NCI-H2227 treated with DMSO at 0.1 percent for 48 hours (cell line): ENCODE measurements around the gene FDX1.

ENCODE experiments used
- DNase-seq: peaks from one replicate; lab custom pipeline; 2025; lab: John Stamatoyannopoulos, UW

Gene FDX1

DNA sequence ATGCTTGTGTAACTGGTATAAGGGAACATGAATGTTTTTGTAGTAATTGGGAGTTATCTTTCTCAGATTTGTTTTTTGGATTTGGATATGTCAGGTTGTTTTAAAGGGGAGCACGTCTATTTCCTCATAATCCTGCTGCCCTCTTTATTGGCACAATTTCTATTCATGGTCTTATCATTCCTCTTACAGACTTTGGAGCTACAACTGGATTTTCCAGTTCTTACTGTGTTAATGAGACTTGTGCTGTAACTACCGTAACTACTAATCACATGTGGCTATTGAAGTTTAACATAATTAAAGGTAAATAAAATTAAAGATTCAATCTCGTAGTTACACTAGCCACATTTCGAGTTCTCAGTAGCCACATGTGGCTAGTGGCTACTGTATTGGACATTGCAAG is 1.9 kb downstream of the FDX1 start:
- no peak for DNase-seq

- no peak for DNase-seq
Measured at GRCh38 chr11:110432713-110433392, 3.1 kb downstream of the FDX1 start.

GRCh38 chr11:110433393-110434333 is 3.9 kb downstream of the FDX1 start:
- peak; percentile 3 for DNase-seq

- no peak for DNase-seq
Measured at GRCh38 chr11:110434952-110435779, 5.4 kb downstream of the FDX1 start.

DNA sequence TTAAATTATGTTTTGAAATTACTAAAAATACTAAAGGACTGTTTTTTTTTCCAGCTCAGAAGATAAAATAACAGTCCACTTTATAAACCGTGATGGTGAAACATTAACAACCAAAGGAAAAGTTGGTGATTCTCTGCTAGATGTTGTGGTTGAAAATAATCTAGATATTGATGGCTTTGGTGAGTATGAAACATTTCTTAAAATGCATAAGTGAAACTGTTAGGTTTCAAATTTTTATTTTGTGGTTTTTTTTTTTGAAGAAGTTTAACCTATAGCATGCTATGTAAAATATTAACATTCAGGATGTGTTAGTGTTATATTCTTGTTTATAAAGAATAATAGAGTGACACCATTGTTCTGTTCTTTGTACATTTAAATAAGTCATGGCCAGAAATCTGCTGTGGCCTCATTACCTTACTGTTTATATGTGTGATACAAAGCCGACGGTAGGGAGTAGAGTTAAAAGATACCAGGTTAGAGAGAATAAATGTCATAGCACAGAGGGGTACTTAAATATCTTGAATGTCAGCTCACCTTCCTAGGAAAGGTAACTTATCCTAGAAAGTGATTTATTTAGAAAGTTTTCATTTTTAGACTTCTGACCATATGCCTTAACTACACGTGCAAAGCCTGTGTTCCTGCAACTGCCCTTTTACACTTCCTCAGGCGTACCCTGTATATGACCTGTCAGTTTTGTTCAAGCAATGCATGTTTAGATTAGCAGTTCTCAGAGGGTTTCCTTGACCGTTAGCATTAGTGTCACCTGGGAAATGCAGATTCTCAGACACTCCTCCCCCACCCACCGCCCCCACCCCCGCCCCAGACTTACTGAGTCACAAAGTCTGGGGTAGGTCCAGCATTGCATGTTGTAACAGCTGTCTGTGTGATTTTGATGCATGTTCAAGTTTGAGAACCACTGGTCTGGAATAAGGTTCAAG is 6.3 kb downstream of the FDX1 start:
- DNase-seq = no peak

DNA sequence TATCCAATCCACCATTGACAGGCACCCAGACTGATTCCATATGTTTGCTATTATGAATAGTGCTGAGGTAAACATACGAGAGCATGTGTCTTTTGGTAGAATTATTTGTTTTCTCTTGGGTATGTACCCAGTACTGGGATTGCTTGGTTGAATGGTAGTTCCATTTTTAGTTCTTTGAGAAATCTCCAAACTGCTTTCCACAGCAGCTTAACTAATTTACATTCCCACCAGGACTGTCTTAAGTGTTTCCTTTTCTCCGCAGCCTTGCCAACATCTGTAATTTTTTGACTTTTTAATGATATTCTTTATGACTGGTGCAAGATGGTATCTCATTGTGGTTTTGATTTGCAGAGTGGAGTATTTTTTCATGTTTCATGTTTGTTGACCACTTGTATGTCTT is 8.3 kb downstream of the FDX1 start:
- no peak for DNase-seq

DNA sequence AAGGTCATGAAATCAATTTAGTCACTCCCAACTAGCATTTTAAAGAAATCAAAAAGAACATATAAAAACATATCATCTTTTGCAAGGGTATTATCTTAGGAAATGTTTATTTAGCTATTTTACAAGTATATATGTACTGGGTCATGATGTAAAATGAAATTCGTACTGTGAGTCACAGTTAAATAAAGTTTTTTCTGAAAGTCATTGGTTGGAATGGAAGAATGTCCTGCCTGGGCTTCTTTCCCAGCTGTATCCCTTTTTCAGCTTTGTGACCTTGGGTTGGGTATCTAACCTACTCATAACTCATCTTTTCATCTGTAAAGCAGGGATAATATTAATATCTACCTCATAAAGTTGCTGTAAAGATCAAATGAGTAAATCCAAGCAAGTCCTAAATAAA is 15.7 kb downstream of the FDX1 start:
- no peak for DNase-seq

GRCh38 chr11:110446061-110446460 is 16.3 kb downstream of the FDX1 start:
- no peak for DNase-seq

DNA sequence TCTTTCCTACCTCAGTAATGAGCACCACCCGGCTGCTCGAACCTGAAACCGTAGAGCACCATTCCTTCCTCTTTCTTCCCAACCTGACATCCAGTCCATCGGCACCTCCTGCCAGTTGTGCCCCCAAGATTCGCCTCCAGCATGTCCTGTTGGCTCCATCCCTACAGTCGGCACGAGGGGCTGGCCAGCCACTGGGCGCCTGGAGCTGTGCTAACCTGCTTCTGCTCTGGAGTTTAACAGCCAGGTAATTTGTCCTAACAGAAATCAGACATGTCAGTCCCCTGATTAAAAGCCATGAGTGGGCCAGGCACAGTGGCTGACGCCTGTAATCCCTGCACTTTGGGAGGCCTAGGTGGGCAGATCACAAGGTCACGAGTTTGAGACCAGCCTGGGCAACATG is 16.8 kb downstream of the FDX1 start:
- DNase-seq = no peak

DNA sequence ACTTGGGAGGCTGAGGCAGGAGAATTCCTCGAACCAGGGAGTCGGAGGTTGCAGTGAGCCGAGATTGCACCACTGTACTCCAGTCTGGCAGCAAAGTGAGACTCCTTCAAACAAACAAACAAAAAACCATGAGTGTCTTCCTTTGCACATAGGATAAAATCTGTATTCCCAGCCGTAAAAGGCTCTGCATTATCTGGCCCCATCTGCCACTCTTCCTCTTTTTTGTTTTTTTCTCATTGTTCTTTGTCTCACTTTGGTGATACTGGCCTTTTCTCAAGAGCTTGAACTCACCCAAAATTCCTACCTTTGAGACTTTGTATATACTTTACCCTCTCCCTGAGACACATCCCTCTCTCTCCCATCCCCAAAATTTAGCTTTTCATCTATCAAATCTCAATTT is 17.6 kb downstream of the FDX1 start:
- DNase-seq = no peak

DNA sequence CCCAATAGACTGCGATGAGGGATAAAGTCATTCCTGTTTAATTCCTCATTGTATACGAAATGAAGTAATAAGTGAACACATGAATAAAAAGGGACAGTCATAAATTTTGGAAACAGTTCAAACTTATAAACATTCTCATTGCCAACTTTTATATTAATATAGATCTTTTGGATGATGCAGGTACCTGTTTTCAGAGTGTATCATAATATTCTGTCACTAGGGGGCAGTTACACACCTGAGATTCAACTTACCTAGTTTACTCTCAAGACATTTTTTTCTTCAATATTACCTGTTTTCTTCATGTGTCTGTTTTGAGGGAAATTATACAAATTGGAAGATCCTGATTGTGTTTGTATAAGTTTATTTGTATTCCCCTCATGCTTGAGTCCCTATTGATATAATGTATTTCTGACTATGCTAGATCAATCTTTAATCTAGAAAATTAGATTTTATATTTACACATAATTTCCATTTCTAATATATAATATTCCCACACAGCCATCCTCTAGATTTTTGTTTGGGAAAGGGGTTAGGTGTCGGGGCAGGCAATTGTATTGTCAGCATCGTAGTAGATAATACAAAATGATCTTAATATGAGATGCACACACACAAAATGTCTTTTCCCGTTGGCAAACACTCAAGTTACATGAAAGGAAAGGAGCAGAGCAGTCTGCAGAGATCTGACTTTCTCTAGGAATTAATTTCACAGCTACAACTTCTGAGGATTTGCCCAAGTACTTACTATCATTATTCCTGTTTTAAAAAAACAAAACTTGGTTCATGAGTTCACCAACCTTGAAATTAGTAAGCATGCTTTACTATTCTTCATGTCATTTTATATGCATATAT is 18.4 kb downstream of the FDX1 start:
- DNase-seq = no peak

DNA sequence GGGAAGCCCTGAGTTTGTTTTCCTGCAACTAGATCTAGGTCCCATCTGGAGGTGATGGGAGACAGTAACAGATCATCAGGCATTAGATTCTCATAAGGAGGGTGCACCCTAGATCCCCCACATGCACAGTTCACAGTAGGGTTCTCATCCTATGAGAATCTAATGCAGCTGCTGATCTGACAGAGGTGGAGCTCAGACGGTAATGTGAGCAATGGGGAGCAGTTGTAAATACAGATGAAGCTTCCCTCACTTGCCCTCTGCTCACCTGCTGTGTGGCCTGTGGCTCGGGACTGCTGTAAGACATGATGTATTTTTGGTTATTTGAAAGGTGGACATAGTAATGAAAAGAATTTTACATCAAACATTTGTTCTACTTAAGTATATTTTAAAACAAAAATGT is 20.5 kb downstream of the FDX1 start:
- no peak for DNase-seq

DNA sequence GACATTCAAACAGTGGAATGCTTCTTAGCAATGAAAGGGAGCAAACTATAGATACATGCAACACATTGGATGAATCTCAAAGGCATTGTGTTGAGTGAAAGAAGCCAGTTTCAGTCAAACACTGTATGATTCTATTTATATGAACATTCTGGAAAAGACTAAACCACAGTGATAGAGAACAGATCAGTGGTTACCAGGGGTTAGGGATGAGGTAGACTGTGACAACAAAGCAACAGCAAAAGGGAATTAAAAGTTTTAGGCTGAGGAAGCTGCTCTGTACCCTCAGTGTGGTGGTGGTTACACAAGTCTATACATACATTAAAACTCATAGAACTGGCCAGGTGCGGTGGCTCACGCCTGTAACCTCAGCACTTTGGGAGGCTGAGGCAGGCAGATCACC is 23.0 kb downstream of the FDX1 start:
- DNase-seq = no peak

- DNase-seq = no peak
Measured at GRCh38 chr11:110453684-110454354, 24.1 kb downstream of the FDX1 start.

DNA sequence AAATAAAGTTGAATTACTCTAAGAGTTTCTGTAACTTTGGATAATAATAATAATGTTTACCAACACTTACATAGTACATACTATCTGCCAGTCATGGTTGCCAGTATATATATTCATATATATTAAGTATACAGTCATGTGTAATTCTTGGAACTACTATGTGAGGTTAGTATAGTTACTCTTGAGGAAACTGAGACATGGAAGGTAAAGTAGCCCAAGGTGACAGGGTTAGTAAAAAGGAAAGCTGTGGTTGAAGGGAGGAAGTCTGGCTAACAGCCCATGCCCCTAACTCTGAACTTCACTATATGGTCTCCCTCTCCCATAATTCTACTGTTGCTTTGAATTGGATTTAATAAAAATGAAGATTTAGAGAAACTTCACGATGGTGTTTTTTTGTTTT is 24.9 kb downstream of the FDX1 start:
- DNase-seq = no peak

GRCh38 chr11:110455718-110456117 is 26.0 kb downstream of the FDX1 start:
- no peak for DNase-seq

DNA sequence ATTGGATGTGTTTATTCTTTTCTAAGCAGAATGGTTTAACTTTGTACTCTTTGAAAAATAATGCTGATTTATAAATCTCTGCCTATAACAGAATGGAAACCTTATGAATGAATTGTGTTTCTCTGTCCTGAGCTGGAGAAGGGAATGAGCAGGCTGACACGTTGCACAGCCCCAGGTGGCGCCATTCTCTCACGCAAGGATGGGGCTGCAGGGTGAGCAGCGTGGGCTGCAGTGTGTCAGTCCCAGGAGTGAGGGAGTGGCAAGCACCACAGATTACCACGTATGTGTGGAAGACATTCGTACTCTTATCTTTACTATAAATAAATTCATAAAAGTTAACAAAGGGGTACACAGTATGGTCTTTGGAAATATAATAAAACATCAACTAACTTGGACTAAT is 33.4 kb downstream of the FDX1 start:
- peak; percentile 13 for DNase-seq

GRCh38 chr11:110465231-110465630 is 35.5 kb downstream of the FDX1 start:
- DNase-seq = peak; percentile 54

DNA sequence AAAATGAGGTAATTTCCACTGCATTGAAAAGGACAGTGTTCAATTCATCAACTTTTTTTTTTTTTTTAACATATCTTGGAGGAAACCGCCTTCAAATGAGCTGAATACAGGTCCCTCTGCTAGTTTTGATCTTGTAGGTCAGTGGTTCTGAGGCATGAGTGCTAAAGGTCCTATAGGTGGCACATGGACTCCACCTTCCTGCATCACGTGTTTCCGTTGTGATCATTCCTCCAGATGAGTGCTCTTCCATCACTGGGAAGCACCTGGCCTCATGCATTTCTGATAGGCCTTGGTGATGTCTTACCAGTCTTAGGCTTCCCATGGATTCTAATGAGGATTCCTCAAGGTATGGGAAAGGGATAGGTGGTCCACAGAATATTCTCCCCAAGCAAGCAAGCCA is 37.8 kb downstream of the FDX1 start:
- no peak for DNase-seq

- no peak for DNase-seq
Measured at GRCh38 chr11:110468121-110468520, 38.4 kb downstream of the FDX1 start.
